IMR-90 (cell line): ENCODE data around the gene THADA. TPM values are rescaled to one million over a fixed set of nuclear protein-coding genes. Genes with fewer than 3 reads are reported as not detected.

ENCODE experiments used
- ATAC-seq: fragments of 200-7000 bp; cut with Tn5 transposase; 2 replicates; pipeline ENCODE4 v1.9.1; 2020; ENCODE audit warnings: low read depth, mild to moderate bottlenecking, moderate library complexity
- BruUV-seq: library from RNA; stranded (reverse); fragments of 400-500 nt; replicated peaks from 2 replicates; lab custom pipeline; 2021; lab: Mats Ljungman, UMichigan
- CTCF ChIA-PET: fragments of 300-600 bp; formaldehyde crosslinking; extraction: SDS; loops from one replicate; lab custom pipeline; 2021; ENCODE audit warnings: antibody characterized with exemption; lab: Yijun Ruan, JAX
- POLR2A ChIA-PET: fragments of 300-600 bp; sonication (Branson Sonifier 250); formaldehyde crosslinking; loops from one replicate; lab custom pipeline; 2022; ENCODE audit warnings: antibody characterized with exemption; ENCODE audit not compliant: unreplicated experiment; lab: Charles Lee
- DNase-seq: peaks from one replicate; pipeline ENCODE4 v3.0.0; 2013
- H2AFZ ChIP-seq: replicated peaks from 2 replicates; pipeline ENCODE3; 2013; ENCODE audit warnings: low read length, mild to moderate bottlenecking; ENCODE audit not compliant: poor library complexity
- H2AK5ac ChIP-seq: 2 replicates; pipeline ENCODE4 v1.6.1; 2013; ENCODE audit warnings: low read depth, low read length, inconsistent platforms
- H2AK9ac ChIP-seq: replicated peaks from 2 replicates; pipeline ENCODE3; 2013; ENCODE audit warnings: mild to moderate bottlenecking, low read depth, low read length, moderate library complexity; ENCODE audit not compliant: poor library complexity
- H2BK120ac ChIP-seq: 2 replicates; pipeline ENCODE4 v1.6.1; 2013; ENCODE audit warnings: low read depth, low read length, inconsistent platforms
- H2BK15ac ChIP-seq: 3 replicates; pipeline ENCODE4 v1.6.1; 2013; ENCODE audit warnings: low read depth, low read length, inconsistent platforms
- H2BK20ac ChIP-seq: 2 replicates; pipeline ENCODE4 v1.6.1; 2013; ENCODE audit warnings: low read depth, mild to moderate bottlenecking, inconsistent platforms, low read length, moderate library complexity
- H2BK5ac ChIP-seq: 2 replicates; pipeline ENCODE4 v1.6.1; 2013; ENCODE audit warnings: mild to moderate bottlenecking, low read depth, low read length, inconsistent platforms; ENCODE audit not compliant: poor library complexity, severe bottlenecking
- H3K14ac ChIP-seq: replicated peaks from 2 replicates; pipeline ENCODE4 v1.6.1; 2013; ENCODE audit warnings: low read depth, low read length, inconsistent platforms
- H3K18ac ChIP-seq: 2 replicates; pipeline ENCODE4 v1.6.1; 2013; ENCODE audit warnings: low read depth, low read length, control low read depth
- H3K23ac ChIP-seq: 2 replicates; pipeline ENCODE4 v1.6.1; 2013; ENCODE audit warnings: low read depth, low read length, inconsistent platforms
- H3K27ac ChIP-seq: 2 replicates; pipeline ENCODE4 v1.5.1; 2013; ENCODE audit warnings: mild to moderate bottlenecking, control low read depth, low read length; ENCODE audit not compliant: insufficient read depth
- H3K27me3 ChIP-seq: 2 replicates; pipeline ENCODE4 v1.6.1; 2013; ENCODE audit warnings: low read length; ENCODE audit not compliant: control insufficient read depth, insufficient read depth
- H3K36me3 ChIP-seq: 2 replicates; pipeline ENCODE4 v1.6.1; 2013; ENCODE audit warnings: low read length, mixed read lengths; ENCODE audit not compliant: control insufficient read depth, insufficient read depth
- H3K4ac ChIP-seq: 2 replicates; pipeline ENCODE4 v1.6.1; 2013; ENCODE audit warnings: low read depth, low read length, inconsistent platforms
- H3K4me1 ChIP-seq: 2 replicates; pipeline ENCODE4 v1.6.1; 2013; ENCODE audit warnings: low read length, mixed read lengths; ENCODE audit not compliant: control insufficient read depth, insufficient read depth
- H3K4me2 ChIP-seq: 2 replicates; pipeline ENCODE4 v1.6.1; 2013; ENCODE audit warnings: low read depth, mild to moderate bottlenecking, control low read depth, low read length, moderate library complexity
- H3K4me3 ChIP-seq: 2 replicates; pipeline ENCODE4 v1.5.1; 2013; ENCODE audit warnings: low read depth, mild to moderate bottlenecking, control low read depth, low read length, moderate library complexity; ENCODE audit not compliant: insufficient read depth
- H3K56ac ChIP-seq: 2 replicates; pipeline ENCODE4 v1.6.1; 2013; ENCODE audit warnings: low read length, inconsistent platforms; ENCODE audit not compliant: insufficient read depth; ENCODE audit errors: extremely low read depth
- H3K79me1 ChIP-seq, 2 experiments: 2 replicates each; pipeline ENCODE4 v1.6.1; 2013; ENCODE audit warnings: low read length in 2 of 2, inconsistent platforms in 1 of 2, low read depth in 1 of 2
- H3K9ac ChIP-seq: 2 replicates; pipeline ENCODE4 v1.6.1; 2013; ENCODE audit warnings: low read depth, low read length, control low read depth
- H3K9me1 ChIP-seq: 2 replicates; pipeline ENCODE4 v1.6.1; 2013; ENCODE audit warnings: low read length, inconsistent platforms; ENCODE audit not compliant: insufficient read depth
- H3K9me3 ChIP-seq: 2 replicates; pipeline ENCODE4 v1.6.1; 2013; ENCODE audit warnings: low read length; ENCODE audit not compliant: control insufficient read depth, insufficient read depth
- H4K20me1 ChIP-seq: 2 replicates; pipeline ENCODE4 v1.6.1; 2013; ENCODE audit warnings: low read length, inconsistent platforms; ENCODE audit not compliant: insufficient read depth
- H4K5ac ChIP-seq: 2 replicates; pipeline ENCODE4 v1.6.1; 2013; ENCODE audit warnings: mild to moderate bottlenecking, low read depth, low read length, control low read depth
- H4K8ac ChIP-seq, 2 experiments: 2 replicates each; pipeline ENCODE4 v1.6.1; 2013; ENCODE audit warnings: low read depth in 2 of 2, low read length in 2 of 2, control low read depth in 1 of 2, inconsistent platforms in 1 of 2
- H4K91ac ChIP-seq: 2 replicates; pipeline ENCODE4 v1.6.1; 2013; ENCODE audit warnings: low read depth, low read length, inconsistent platforms; ENCODE audit not compliant: insufficient read depth
- CEBPB ChIP-seq: IDR thresholded peaks from 2 replicates; pipeline ENCODE4 v1.6.1; 2012; ENCODE audit warnings: low read depth, low read length, improper control_type of control experiment
- CHD1 ChIP-seq: IDR thresholded peaks from 2 replicates; pipeline ENCODE4 v1.6.1; 2012; ENCODE audit warnings: low read depth, low read length, improper control_type of control experiment
- CTCF ChIP-seq: conservative IDR thresholded peaks from 2 replicates; pipeline ENCODE4 v1.5.1; 2012; ENCODE audit warnings: mild to moderate bottlenecking, low read depth, low read length, improper control_type of control experiment
- ELK1 ChIP-seq: fragments of 150-350 bp; IDR thresholded peaks from 2 replicates; pipeline ENCODE4 v1.6.1; 2016; ENCODE audit warnings: low read depth, mild to moderate bottlenecking, low read length, moderate library complexity, borderline replicate concordance
- FOS ChIP-seq: fragments of 150-350 bp; IDR thresholded peaks from 2 replicates; pipeline ENCODE4 v1.6.1; 2016; ENCODE audit warnings: low read depth, low read length
- MAFK ChIP-seq: IDR thresholded peaks from 2 replicates; pipeline ENCODE4 v1.6.1; 2012; ENCODE audit warnings: low read depth, low read length, improper control_type of control experiment
- RAD21 ChIP-seq: IDR thresholded peaks from 2 replicates; pipeline ENCODE4 v1.6.1; 2012; ENCODE audit warnings: low read length, improper control_type of control experiment
- RCOR1 ChIP-seq: IDR thresholded peaks from 2 replicates; pipeline ENCODE4 v1.6.1; 2012; ENCODE audit warnings: mild to moderate bottlenecking, low read length, improper control_type of control experiment; ENCODE audit not compliant: insufficient replicate concordance
- RFX5 ChIP-seq: IDR thresholded peaks from 2 replicates; pipeline ENCODE4 v1.8.0; 2012; ENCODE audit warnings: low read depth, mild to moderate bottlenecking, low read length, moderate library complexity
- SMC3 ChIP-seq: fragments of 150-350 bp; IDR thresholded peaks from 2 replicates; pipeline ENCODE4 v1.6.1; 2016; ENCODE audit warnings: low read depth, mild to moderate bottlenecking, antibody characterized with exemption, low read length, moderate library complexity
- USF2 ChIP-seq: fragments of 150-350 bp; IDR thresholded peaks from 2 replicates; pipeline ENCODE4 v1.6.1; 2017; ENCODE audit warnings: mild to moderate bottlenecking, antibody characterized with exemption, low read length, low read depth
- WGBS, 2 experiments: methylation state at CpG; one replicate each; pipeline versions ENCODE4 v1.1.5 to v1.1.7; 2013; ENCODE audit warnings: missing lambda C conversion rate in 2 of 2; ENCODE audit not compliant: insufficient read length in 1 of 2; ENCODE audit errors: extremely low coverage in 2 of 2; 5-methylcytosine and 5-hydroxymethylcytosine counted together
- dilution Hi-C: fragments of 300-500 bp; cut with HindIII; formaldehyde crosslinking; loops from one replicate; pipeline ENCODE4 v1.14.3; 2018; ENCODE audit warnings: low sequenced_read_pairs; ENCODE audit not compliant: unreplicated experiment
- in situ Hi-C: fragments of 300-500 bp; cut with MboI; formaldehyde crosslinking; loops from 3 replicates; pipeline ENCODE4 v1.14.3; 2019; ENCODE audit warnings: low sequenced_read_pairs, inconsistent platforms, mixed read lengths
- intact Hi-C: fragments of 100-400 bp; cut with micrococcal nuclease; formaldehyde crosslinking; loops from 2 replicates; pipeline ENCODE4 v1.10.0; 2022
- polyA plus RNA-seq, 3 experiments: library from polyadenylated mRNA; depleted of rRNA; stranded (reverse); fragments of >200 nt; gene quantifications; 2 replicates each; pipeline ENCODE4 v1.2.3, GENCODE V29; 2012; ENCODE audit warnings: low replicate concordance in 1 of 3
- total RNA-seq: library from RNA; depleted of rRNA; stranded (reverse); fragments of >200 nt; gene quantifications from 2 replicates; pipeline ENCODE4 v1.2.3, GENCODE V29; 2012

The THADA gene
- total and polyA plus RNA-seq, 2 of the 4 experiments (the other 2 are of a cell fraction), result 10.5 to 21.3 TPM

GRCh38 chr2:43541165-43541564, 54.7 kb downstream of the THADA start:
- CTCF ChIA-PET, result interaction anchor here (0.6 to 1.2 kb wide), 6 partner anchors 19 to 718 kb away, joined by 3 to 7 read pairs (median 4); no protein-coding TSS in a partner anchor
- POLR2A ChIA-PET, result no interaction called here
- WGBS, 2 experiments, result 100% methylated on average over 1 of the region's 6 CpGs

More at GRCh38 chr2:43541165-43541564, 54.7 kb downstream of the THADA start:
- H2BK20ac ChIP-seq, result peak overlapping the region; percentile 55; the same call in 1 of the 2 replicates
- H3K9me3 ChIP-seq, result no peaks in the 10 kb centered on the region
- no TSS peak for BruUV-seq
- no peak overlapping the region for H3K56ac ChIP-seq
- H3K18ac ChIP-seq, result peak overlapping the region; percentile 82
- peak overlapping the region; percentile 70; the same call in 1 of the 2 replicates for H3K27ac ChIP-seq
- ATAC-seq, result no peak
- no peak overlapping the region for H3K4me3 ChIP-seq
- no peak overlapping the region; the same call in 1 of the 2 replicates for H3K9ac ChIP-seq
- H4K5ac ChIP-seq, result no peak overlapping the region; the same call in 1 of the 2 replicates
- 0 out of 2 replicates have a peak overlapping the region, but pooled peaks have one; percentile 40 for H3K14ac ChIP-seq
- H3K27me3 ChIP-seq, result no peaks in the 10 kb centered on the region
- dilution Hi-C loops, result no loop called here
- no peak overlapping the region for H2AK9ac ChIP-seq
- peaks cover 9% of the 10 kb centered on the region for H3K9me1 ChIP-seq
- intact Hi-C loops, result loop anchor here (2.0 to 5.0 kb wide), 4 partner anchors 34 to 712 kb away; partner anchors contain the start of gene ZFP36L2
- no peak overlapping the region for H3K4me2 ChIP-seq
- peaks cover 7% of the 10 kb centered on the region for H3K4me1 ChIP-seq
- peak overlapping the region; percentile 71; the same call in 1 of the 2 replicates for H2BK120ac ChIP-seq
- H2BK15ac ChIP-seq, result no peak overlapping the region
- no peak overlapping the region for H2AFZ ChIP-seq
- H4K91ac ChIP-seq, result peak overlapping the region; percentile 52; the same call in 1 of the 2 replicates
- in situ Hi-C loops, result no loop called here
- TF ChIP-seq RAD21, result no peak
- TF ChIP-seq CEBPB, result no peak
- no peak for TF ChIP-seq SMC3
- TF ChIP-seq MAFK, result no peak
- no peak for TF ChIP-seq RFX5
- no peak for TF ChIP-seq USF2
- no peak for TF ChIP-seq ELK1
- TF ChIP-seq CHD1, result no peak
- TF ChIP-seq FOS, result no peak
- TF ChIP-seq CTCF, result no peak
- TF ChIP-seq RCOR1, result no peak
- peak overlapping the region; percentile 71; the same call in 1 of the 2 replicates for H3K4ac ChIP-seq
- peak overlapping the region; percentile 50; the same call in 1 of the 2 replicates for H2AK5ac ChIP-seq
- no peak overlapping the region for H2BK5ac ChIP-seq
- peak overlapping the region in 1 of 2 experiments; percentile 85; a peak in 1 of 4 replicates for H4K8ac ChIP-seq
- DNase-seq, result peak; percentile 14
- no peaks in the 10 kb centered on the region for H3K79me1 ChIP-seq
- H4K20me1 ChIP-seq, result no peaks in the 10 kb centered on the region
- no peaks in the 10 kb centered on the region for H3K36me3 ChIP-seq
- no peak overlapping the region for H3K23ac ChIP-seq
